Testis (tissue), 3 donors: Measurements from ENCODE around the gene PLXND1. TPM values are rescaled to one million over a fixed set of nuclear protein-coding genes. Genes with fewer than 3 reads are reported as not detected.
"Not testable (repeated sequence)": the region's sequence is repeated elsewhere in the genome, so short reads cannot be mapped to it uniquely, and the experiment has no call there.

Experiments used
- DNase-seq: peaks from one replicate; pipeline ENCODE4 v3.0.0-alpha.2; 2019
- H3K27ac ChIP-seq, 2 donors: fragments of 200-600 bp; sonication (generic); one replicate each; pipeline ENCODE4 v1.5.1; 2019
- H3K27me3 ChIP-seq: fragments of 200-600 bp; sonication (generic); one replicate; pipeline ENCODE4 v1.5.1; 2019
- H3K36me3 ChIP-seq: fragments of 200-600 bp; sonication (generic); one replicate; pipeline ENCODE4 v1.5.1; 2017; ENCODE audit warnings: low read depth; ENCODE audit errors: missing control alignments
- H3K4me1 ChIP-seq: fragments of 200-600 bp; sonication (generic); one replicate; pipeline ENCODE4 v1.5.1; 2019
- H3K4me3 ChIP-seq, 2 donors: fragments of 200-600 bp; sonication (generic); one replicate each; pipeline ENCODE4 v1.5.1; 2017 to 2019
- H3K9me3 ChIP-seq: fragments of 200-600 bp; sonication (generic); one replicate; pipeline ENCODE4 v1.5.1; 2017
- CTCF ChIP-seq, 3 experiments: fragments of 450-650 bp in 2 of 3; fragments of 200-600 bp in 1 of 3; sonication (generic) in 1 of 3; IDR thresholded peaks; one replicate each; pipeline ENCODE4 v1.5.1; 2016 to 2019; ENCODE audit warnings: antibody characterized with exemption in 3 of 3, mild to moderate bottlenecking in 2 of 3, moderate library complexity in 1 of 3
- POLR2A ChIP-seq: fragments of 450-650 bp; IDR thresholded peaks from one replicate; pipeline ENCODE4 v1.6.1; 2017; ENCODE audit warnings: antibody characterized with exemption, mild to moderate bottlenecking, moderate library complexity
- WGBS, 2 donors: methylation state at CpG; one replicate each; pipeline ENCODE4 v1.1.5; 2018; 5-methylcytosine and 5-hydroxymethylcytosine counted together
- intact Hi-C: fragments of 100-400 bp; cut with DNase I; formaldehyde crosslinking; loops from one replicate; pipeline ENCODE4 v1.15.1; 2023; ENCODE audit warnings: low total_unique reads
- polyA plus RNA-seq: library from polyadenylated mRNA; stranded (reverse); fragments of 350-450 nt; fragmentation: Illumina TruSeq; extraction: RNeasy Lipid Tissue Mini Kit (QIAGEN cat#74804); gene quantifications from one replicate; pipeline ENCODE4 v1.2.3, GENCODE V29; 2014; ENCODE audit warnings: low read depth, low replicate concordance; ENCODE audit not compliant: insufficient read depth
- total RNA-seq, 2 donors: library from RNA; depleted of rRNA; stranded (reverse); fragments of >200 nt; gene quantifications; one replicate each; pipeline ENCODE4 v1.2.3, GENCODE V29; 2016

The PLXND1 gene
- total and polyA plus RNA-seq, 3 donors from 2014 or later, result 50.2 to 87.8 (median 69.2) TPM

- no peaks in the 10 kb centered on the region for H3K9me3 ChIP-seq
- no peak for DNase-seq
- H3K4me3 ChIP-seq, result no peak overlapping the region
- WGBS, 2 donors, result 97 to 100% methylated on average over 4 to 11 of the region's 24 CpGs
- intact Hi-C loops, result no loop called here
- no peaks in the 10 kb centered on the region for H3K4me1 ChIP-seq
- H3K27me3 ChIP-seq, result no peaks in the 10 kb centered on the region
- TF ChIP-seq POLR2A (no peak), CTCF (IDR thresholded peaks at IDR 0.05) (no peak)
- H3K36me3 ChIP-seq, result no peaks in the 10 kb centered on the region
- H3K27ac ChIP-seq, result no peak overlapping the region
Measured at GRCh38 chr3:129547241-129547640, 59.2 kb downstream of the PLXND1 start.

- H3K4me1 ChIP-seq, H3K36me3 ChIP-seq, H3K27ac ChIP-seq, intact Hi-C loops, H3K9me3 ChIP-seq, DNase-seq, H3K27me3 ChIP-seq, H3K4me3 ChIP-seq: not testable (repeated sequence)
- WGBS, 2 donors, result 93 to 96% methylated on average over 3 of the region's 3 CpGs
Measured at GRCh38 chr3:129545951-129546350, 60.5 kb downstream of the PLXND1 start.

- no peak overlapping the region for H3K4me3 ChIP-seq
- no peak overlapping the region for H3K27ac ChIP-seq
- intact Hi-C loops, result no loop called here
- no peak for DNase-seq
- H3K27me3 ChIP-seq, result no peaks in the 10 kb centered on the region
- TF ChIP-seq POLR2A, result no peak
- TF ChIP-seq CTCF (IDR thresholded peaks at IDR 0.05), result no peak
- H3K36me3 ChIP-seq, result no peaks in the 10 kb centered on the region
- H3K9me3 ChIP-seq, result no peaks in the 10 kb centered on the region
- H3K4me1 ChIP-seq, result no peaks in the 10 kb centered on the region
- 82 to 86% methylated on average over 9 of the region's 9 CpGs for WGBS, 2 donors
Measured at GRCh38 chr3:129543999-129544398, 62.5 kb downstream of the PLXND1 start.

GRCh38 chr3:129543156-129543790 lies 63.2 kb downstream of the PLXND1 start, which contains the start of gene H1-8:
Gene H1-8, plus strand, starts transcription at chr3:129543175. Its CDS starts 44 bp downstream, at chr3:129543219.
- no peak for DNase-seq
- Histone ChIP-seq H3K9me3 (no peaks in the 10 kb centered on the region), H3K27ac (no peak within 1 kb of the TSS), H3K4me1 (no peaks in the 10 kb centered on the region), H3K36me3 (no peaks in the 10 kb centered on the region), H3K27me3 (no peaks in the 10 kb centered on the region), H3K4me3 (no peak within 1 kb of the TSS)
- WGBS, 2 donors, result 91 to 96% methylated on average over 9 to 16 of the region's 16 CpGs
- TF ChIP-seq CTCF (IDR thresholded peaks at IDR 0.05), result no peak
- no peak for TF ChIP-seq POLR2A
- intact Hi-C loops, result no loop called here

GRCh38 chr3:129542747-129543146 lies 63.7 kb downstream of the PLXND1 start:
- no peak overlapping the region for H3K4me3 ChIP-seq
- WGBS, 2 donors, result 97 to 100% methylated on average over 1 to 4 of the region's 5 CpGs
- no peak overlapping the region for H3K27ac ChIP-seq
- no peaks in the 10 kb centered on the region for H3K27me3 ChIP-seq
- no peaks in the 10 kb centered on the region for H3K9me3 ChIP-seq
- no peaks in the 10 kb centered on the region for H3K4me1 ChIP-seq
- H3K36me3 ChIP-seq, result no peaks in the 10 kb centered on the region
- intact Hi-C loops, result no loop called here
- TF ChIP-seq CTCF (IDR thresholded peaks at IDR 0.05), result no peak
- DNase-seq, result no peak
